H1 (cell line): ENCODE measurements around the gene AFG1L. TPM values are rescaled to one million over a fixed set of nuclear protein-coding genes. Genes with fewer than 3 reads are reported as not detected.
A peak's percentile ranks its signal among the peaks of the same experiment; 100 is the strongest.

ENCODE experiments used
- CTCF ChIA-PET: fragments of 300-600 bp; sonication (Branson Sonifier 250); formaldehyde crosslinking; loops from one replicate; lab custom pipeline; 2021; ENCODE audit not compliant: partially characterized antibody; lab: Charles Lee
- POLR2A ChIA-PET: fragments of 300-600 bp; sonication (Branson Sonifier 250); formaldehyde crosslinking; loops from one replicate; lab custom pipeline; 2021; ENCODE audit warnings: inconsistent platforms; ENCODE audit not compliant: partially characterized antibody; lab: Charles Lee
- DNase-seq, 2 experiments: peaks; one replicate each; pipeline versions ENCODE4 v3.0.0 to v3.0.0-alpha.2; 2010 to 2022; ENCODE audit warnings: low spot score in 2 of 2, low read depth in 1 of 2, mixed read lengths in 1 of 2
- FAIRE-seq: peaks from 2 replicates; lab custom pipeline; 2011; peaks lifted over from hg19 to GRCh38; lab: Jason Lieb, UNC
- H2AFZ ChIP-seq: 2 replicates; pipeline ENCODE4 v1.8.1; 2012; ENCODE audit warnings: low read length, inconsistent platforms
- H2AK5ac ChIP-seq: 2 replicates; pipeline ENCODE4 v1.6.1; 2013; ENCODE audit warnings: low read depth, low read length
- H2BK120ac ChIP-seq: replicated peaks from 2 replicates; pipeline ENCODE3; 2013; ENCODE audit warnings: low read depth, low read length, inconsistent platforms
- H2BK12ac ChIP-seq: 2 replicates; pipeline ENCODE4 v1.6.1; 2013; ENCODE audit warnings: low read depth, low read length
- H2BK15ac ChIP-seq: 2 replicates; pipeline ENCODE4 v1.6.1; 2013; ENCODE audit warnings: low read length
- H2BK20ac ChIP-seq: 2 replicates; pipeline ENCODE4 v1.6.1; 2013; ENCODE audit warnings: low read length
- H2BK5ac ChIP-seq: 2 replicates; pipeline ENCODE4 v1.6.1; 2013; ENCODE audit warnings: low read depth, low read length
- H3K14ac ChIP-seq: 2 replicates; pipeline ENCODE4 v1.6.1; 2013; ENCODE audit warnings: inconsistent platforms; ENCODE audit not compliant: insufficient read length
- H3K18ac ChIP-seq: 2 replicates; pipeline ENCODE4 v1.6.1; 2013; ENCODE audit warnings: low read length; ENCODE audit errors: extremely low read depth
- H3K23ac ChIP-seq: 2 replicates; pipeline ENCODE4 v1.6.1; 2013; ENCODE audit warnings: inconsistent platforms; ENCODE audit not compliant: insufficient read length
- H3K23me2 ChIP-seq: 2 replicates; pipeline ENCODE4 v1.6.1; 2013; ENCODE audit warnings: low read depth, low read length
- H3K27ac ChIP-seq: 2 replicates; pipeline ENCODE4 v1.6.1; 2011; ENCODE audit warnings: low read depth, low read length, inconsistent platforms
- H3K27me3 ChIP-seq, 4 experiments: replicated peaks in 1 of 4; 1 replicate in 1 of 4; 2 replicates in 3 of 4; pipeline versions ENCODE4 v1.6.1 to v1.8.1; 2011 to 2013; ENCODE audit warnings: low read length in 3 of 4, mild to moderate bottlenecking in 3 of 4, inconsistent platforms in 2 of 4, mixed read lengths in 2 of 4, moderate library complexity in 1 of 4; ENCODE audit not compliant: control insufficient read depth in 3 of 4, insufficient read depth in 3 of 4; ENCODE audit errors: extremely low read depth in 1 of 4
- H3K36me3 ChIP-seq, 4 experiments: 2 replicates each; pipeline versions ENCODE4 v1.6.1 to v1.8.1; 2011 to 2013; ENCODE audit warnings: mild to moderate bottlenecking in 4 of 4, low read length in 3 of 4, moderate library complexity in 2 of 4, control low read depth in 1 of 4, inconsistent platforms in 1 of 4; ENCODE audit not compliant: insufficient read depth in 4 of 4, control insufficient read depth in 2 of 4
- H3K4ac ChIP-seq: replicated peaks from 2 replicates; pipeline ENCODE3; 2013; ENCODE audit warnings: low read length, low read depth, mixed read lengths, inconsistent platforms; ENCODE audit not compliant: insufficient read length
- H3K4me1 ChIP-seq, 4 experiments: replicated peaks in 1 of 4; 1 replicate in 1 of 4; 2 replicates in 3 of 4; pipeline versions ENCODE4 v1.6.1 to v1.8.1; 2011 to 2013; ENCODE audit warnings: low read length in 3 of 4, inconsistent platforms in 2 of 4, mixed read lengths in 1 of 4; ENCODE audit not compliant: insufficient read depth in 4 of 4, control insufficient read depth in 3 of 4
- H3K4me2 ChIP-seq, 2 experiments: 2 replicates each; pipeline versions ENCODE4 v1.6.1 to v1.8.1; 2011 to 2013; ENCODE audit warnings: low read depth in 2 of 2, low read length in 2 of 2, control low read depth in 1 of 2, inconsistent platforms in 1 of 2, mild to moderate bottlenecking in 1 of 2; ENCODE audit not compliant: insufficient read depth in 1 of 2
- H3K4me3 ChIP-seq, 4 experiments: fragments of 200-600, 300-600 bp in 1 of 4; sonication (generic), shearing (Covaris generic), sonication (Bioruptor Twin) in 1 of 4; 2 replicates each; pipeline versions ENCODE4 v1.5.1 to v1.8.1; 2011 to 2016; ENCODE audit warnings: low read length in 4 of 4, low read depth in 3 of 4, control low read depth in 2 of 4, inconsistent platforms in 2 of 4, mild to moderate bottlenecking in 2 of 4, mixed read lengths in 1 of 4, moderate library complexity in 1 of 4; ENCODE audit not compliant: insufficient read depth in 2 of 4; ENCODE audit errors: extremely low read depth in 1 of 4
- H3K56ac ChIP-seq: replicated peaks from 2 replicates; pipeline ENCODE3; 2013; ENCODE audit warnings: low read depth, mild to moderate bottlenecking, mixed read lengths, low read length, inconsistent platforms; ENCODE audit not compliant: insufficient read length
- H3K79me1 ChIP-seq: 2 replicates; pipeline ENCODE4 v1.6.1; 2013; ENCODE audit warnings: low read depth, low read length, control low read depth
- H3K79me2 ChIP-seq, 2 experiments: 2 replicates each; pipeline versions ENCODE4 v1.6.1 to v1.8.1; 2012 to 2013; ENCODE audit warnings: low read length in 2 of 2, mild to moderate bottlenecking in 2 of 2, inconsistent platforms in 1 of 2; ENCODE audit not compliant: insufficient read depth in 2 of 2, control insufficient read depth in 1 of 2
- H3K9ac ChIP-seq, 4 experiments: replicated peaks in 1 of 4; 1 replicate in 1 of 4; 2 replicates in 3 of 4; pipeline versions ENCODE4 v1.6.1 to v1.8.1; 2011 to 2013; ENCODE audit warnings: low read depth in 3 of 4, low read length in 3 of 4, control low read depth in 2 of 4, mild to moderate bottlenecking in 2 of 4, moderate library complexity in 2 of 4, inconsistent platforms in 1 of 4; ENCODE audit errors: extremely low read depth in 1 of 4
- H3K9me3 ChIP-seq, 2 experiments: 2 replicates each; pipeline versions ENCODE4 v1.6.1 to v1.8.1; 2012 to 2013; ENCODE audit warnings: mild to moderate bottlenecking in 2 of 2, moderate library complexity in 2 of 2, control low read depth in 1 of 2, inconsistent platforms in 1 of 2, low read depth in 1 of 2, low read length in 1 of 2, mixed read lengths in 1 of 2; ENCODE audit not compliant: insufficient read depth in 2 of 2
- H4K20me1 ChIP-seq, 2 experiments: replicated peaks in 1 of 2; 2 replicates each; pipeline versions ENCODE3 to v1.8.1; 2011 to 2013; ENCODE audit warnings: inconsistent platforms in 2 of 2, low read length in 2 of 2, mild to moderate bottlenecking in 1 of 2; ENCODE audit not compliant: insufficient read depth in 2 of 2, control insufficient read depth in 1 of 2
- H4K5ac ChIP-seq: 2 replicates; pipeline ENCODE4 v1.6.1; 2013; ENCODE audit warnings: low read length, low read depth, mixed read lengths, inconsistent platforms; ENCODE audit not compliant: insufficient read length
- H4K8ac ChIP-seq: 2 replicates; pipeline ENCODE4 v1.8.0; 2013; ENCODE audit warnings: mild to moderate bottlenecking, moderate library complexity, low read length, inconsistent platforms; ENCODE audit not compliant: insufficient read depth; ENCODE audit errors: extremely low read depth
- H4K91ac ChIP-seq: replicated peaks from 2 replicates; pipeline ENCODE3; 2013; ENCODE audit warnings: low read length, mixed read lengths, inconsistent platforms; ENCODE audit not compliant: insufficient read length
- ASH2L ChIP-seq: fragments of 200-600, 300-600 bp; sonication (generic); IDR thresholded peaks from one replicate; pipeline ENCODE4 v1.7.1; 2017; ENCODE audit warnings: low read length
- BACH1 ChIP-seq: IDR thresholded peaks from 2 replicates; pipeline ENCODE4 v1.6.1; 2012; ENCODE audit warnings: low read length, improper control_type of control experiment
- CBX5 ChIP-seq: fragments of 300-800, 300-1000 bp; sonication (generic); IDR thresholded peaks from 2 replicates; pipeline ENCODE4 v1.7.1; 2016; ENCODE audit warnings: antibody characterized with exemption, low read length, low read depth
- CEBPB ChIP-seq: IDR thresholded peaks from 2 replicates; pipeline ENCODE4 v1.6.1; 2012; ENCODE audit warnings: low read depth, low read length
- EP300 ChIP-seq, 2 experiments: IDR thresholded peaks; 1 replicate in 1 of 2; 2 replicates in 1 of 2; pipeline ENCODE4 v1.6.1; 2011 to 2012; ENCODE audit warnings: low read depth in 2 of 2, low read length in 2 of 2, mild to moderate bottlenecking in 2 of 2, borderline replicate concordance in 1 of 2, inconsistent platforms in 1 of 2, moderate library complexity in 1 of 2
- KDM5A ChIP-seq: fragments of 200-600 bp; IDR thresholded peaks from 2 replicates; pipeline ENCODE4 v1.7.1; 2012; ENCODE audit warnings: mild to moderate bottlenecking, low read length, inconsistent platforms, mixed read lengths
- NANOG ChIP-seq: IDR thresholded peaks from 2 replicates; pipeline ENCODE4 v1.6.1; 2011; ENCODE audit warnings: low read length, low read depth, mild to moderate bottlenecking, inconsistent platforms; ENCODE audit not compliant: insufficient read depth, poor library complexity, severe bottlenecking
- SIRT6 ChIP-seq: IDR thresholded peaks from one replicate; pipeline ENCODE4 v1.7.1; 2012; ENCODE audit warnings: low read length, inconsistent platforms
- SIX5 ChIP-seq: IDR thresholded peaks from 2 replicates; pipeline ENCODE4 v1.6.1; 2011; ENCODE audit warnings: mild to moderate bottlenecking, low read depth, low read length
- SP1 ChIP-seq: IDR thresholded peaks from 2 replicates; pipeline ENCODE4 v1.6.1; 2011; ENCODE audit warnings: low read depth, low read length
- SUZ12 ChIP-seq: fragments of 200-600 bp; sonication (generic); IDR thresholded peaks from 2 replicates; pipeline ENCODE4 v1.6.1; 2012; ENCODE audit warnings: mild to moderate bottlenecking, inconsistent platforms, low read length, moderate library complexity, mixed read lengths
- TAF1 ChIP-seq: IDR thresholded peaks from 2 replicates; pipeline ENCODE4 v1.6.1; 2011; ENCODE audit warnings: mild to moderate bottlenecking, low read depth, low read length
- WGBS, 2 experiments: shearing (Covaris generic) in 1 of 2; methylation state at CpG; one replicate each; pipeline versions ENCODE4 v1.1.6 to v1.1.7; 2013 to 2015; ENCODE audit warnings: low lambda C conversion rate in 2 of 2, mixed read lengths in 2 of 2, inconsistent platforms in 1 of 2, low coverage in 1 of 2, missing lambda C conversion rate in 1 of 2; ENCODE audit not compliant: insufficient replicate concordance in 2 of 2, insufficient coverage in 1 of 2, insufficient read length in 1 of 2; ENCODE audit errors: extremely low coverage in 1 of 2, missing lambda C conversion rate in 1 of 2; 5-methylcytosine and 5-hydroxymethylcytosine counted together
- polyA plus RNA-seq, 7 experiments: library from polyadenylated mRNA; depleted of rRNA in 3 of 7; stranded (reverse) in 5 of 7; unstranded in 2 of 7; fragments of >200 nt in 5 of 7; fragments of 200-250 nt in 2 of 7; gene quantifications; 1 replicate in 5 of 7; 2 replicates in 1 of 7; 4 replicates in 1 of 7; pipeline versions ENCODE4 v1.2.1 to v1.2.3, GENCODE V29; 2011 to 2013; ENCODE audit warnings: missing spikeins in 2 of 7, mixed read lengths in 2 of 7
- total RNA-seq: library from RNA; stranded (reverse); fragmentation: NEBNext Ultra II Directional; extraction: Animal tissue kit (Norgen Biotek cat#: 25700); gene quantifications from 2 replicates; pipeline ENCODE4 v1.2.1, GENCODE V29; 2021

AFG1L gene
- total and polyA plus RNA-seq, 2 of the 8 experiments (the other 6 are each of a cell fraction or from before 2014, with no cell fraction given), result 0.98 to 5.7 TPM

- ChIA-PET POLR2A (interaction anchor here (0.6 kb wide), 2 partner anchors 17 to 110 kb away, joined by 3 read pairs; no protein-coding TSS in a partner anchor), CTCF (no interaction called here)
- Histone ChIP-seq H3K23me2 (no peaks in the 10 kb centered on the region; the same call in 1 of the 2 replicates), H4K20me1 (no peaks in the 10 kb centered on the region), H2BK12ac (no peak overlapping the region), H2BK15ac (no peak overlapping the region), H3K14ac (no peak overlapping the region), H3K4ac (no peak overlapping the region), H3K27ac (no peak overlapping the region), H3K4me1 (0 out of 7 replicates have a peak, but pooled peaks cover 0 to 2% (median 0%) of the 10 kb centered on the region in 4 experiments), H2BK120ac (no peak overlapping the region), H3K9me3 (no peaks in the 10 kb centered on the region), H3K23ac (no peak overlapping the region), H3K9ac (no peak overlapping the region), H3K27me3 (no peaks in the 10 kb centered on the region), H2AFZ (no peak overlapping the region), H3K36me3 (no peaks in the 10 kb centered on the region), H3K79me2 (peaks cover 0 to 2% of the 10 kb centered on the region in 2 experiments; a peak in 1 of 4 replicates), H4K5ac (no peak overlapping the region), H3K4me3 (no peak overlapping the region), H3K56ac (no peak overlapping the region), H3K18ac (no peak overlapping the region), H3K79me1 (no peaks in the 10 kb centered on the region), H3K4me2 (no peak overlapping the region), H4K8ac (no peak overlapping the region), H2BK5ac (no peak overlapping the region), H4K91ac (no peak overlapping the region), H2AK5ac (no peak overlapping the region), H2BK20ac (no peak overlapping the region)
- DNase-seq (peak in 1 of 2 experiments; percentile 11), FAIRE-seq (no peak)
- TF ChIP-seq ASH2L (no peak), SUZ12 (no peak), CEBPB (no peak), EP300 (IDR thresholded peaks at IDR 0.05; ENCODE audit: borderline replicate concordance in 1 of 2, low read depth in 2 of 2, low read length in 2 of 2) (no peak), SIX5 (no peak), SP1 (no peak), NANOG (no peak), KDM5A (no peak), CBX5 (no peak), SIRT6 (no peak), BACH1 (no peak), TAF1 (no peak)
- WGBS, 2 experiments, result 85% methylated on average over 4 of the region's 4 CpGs; no CpG with 5 or more reads in 1 of the 2 experiments
Observed at GRCh38 chr6:108291091-108291490, 3.8 kb upstream of the AFG1L start.
